Central memory CD8-positive, alpha-beta T cell (primary cell): ENCODE measurements around the gene FGD4.
A peak's percentile ranks its signal among the peaks of the same experiment; 100 is the strongest.
"Not testable (repeated sequence)": the region's sequence is repeated elsewhere in the genome, so short reads cannot be mapped to it uniquely, and the experiment has no call there.

Source experiments
- ATAC-seq: fragments of 150-1000 bp; cut with Tn5 transposase; replicated peaks from 2 replicates; pipeline ENCODE4 v1.10.0; 2022; ENCODE audit warnings: mild to moderate bottlenecking, moderate FRiP score, moderate number of reproducible peaks; ENCODE audit not compliant: poor library complexity, severe bottlenecking; ENCODE audit errors: extremely low read depth
- DNase-seq, 2 donors: peaks; one replicate each; pipeline ENCODE4 v3.0.0; 2021; ENCODE audit warnings: low spot score in 2 of 2
- H3K27ac Mint-ChIP-seq: one replicate; pipeline ENCODE4 v1.8.0; 2022; ENCODE audit warnings: low read depth, mild to moderate bottlenecking, moderate library complexity, mixed read lengths
- H3K27me3 Mint-ChIP-seq: one replicate; pipeline ENCODE4 v1.8.0; 2022; ENCODE audit warnings: mixed read lengths
- H3K36me3 Mint-ChIP-seq: one replicate; pipeline ENCODE4 v1.8.0; 2022; ENCODE audit warnings: mild to moderate bottlenecking, moderate library complexity, mixed read lengths; ENCODE audit not compliant: insufficient read depth
- H3K4me1 Mint-ChIP-seq: one replicate; pipeline ENCODE4 v1.8.0; 2022; ENCODE audit warnings: mixed read lengths
- H3K4me3 Mint-ChIP-seq: one replicate; pipeline ENCODE4 v1.8.0; 2022; ENCODE audit warnings: mild to moderate bottlenecking, moderate library complexity, mixed read lengths
- H3K9me3 Mint-ChIP-seq: one replicate; pipeline ENCODE4 v1.8.0; 2022; ENCODE audit warnings: mixed read lengths

The FGD4 gene

GRCh38 chr12:32545413-32545980, 146.1 kb downstream of the FGD4 start:
- Mint-ChIP-seq H3K4me3 (no peak overlapping the region), H3K27me3 (peaks cover 37% of the 10 kb centered on the region), H3K36me3 (no peaks in the 10 kb centered on the region), H3K4me1 (no peaks in the 10 kb centered on the region), H3K27ac (no peak overlapping the region), H3K9me3 (no peaks in the 10 kb centered on the region)
- no peak for ATAC-seq
- DNase-seq = no peak

DNA sequence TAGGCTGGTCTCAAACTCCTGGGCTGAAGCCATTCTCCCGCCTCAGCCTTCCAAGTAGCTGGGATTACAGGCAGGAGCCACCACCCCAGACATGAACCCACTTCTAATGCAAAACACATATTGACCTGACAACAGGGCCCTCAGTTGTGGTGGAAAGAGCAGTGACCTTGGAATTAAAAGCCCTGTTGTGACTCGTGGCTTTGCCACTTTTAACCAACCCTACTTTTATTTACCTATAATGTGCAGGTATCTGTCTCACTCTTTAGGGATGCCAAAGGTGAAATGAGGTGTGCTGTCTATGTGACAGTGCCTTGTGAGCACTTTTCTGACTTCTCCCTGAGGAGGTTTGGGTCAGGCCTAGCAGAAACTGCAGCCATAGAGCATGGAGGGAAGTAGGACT, 146.9 kb downstream of the FGD4 start:
- no peaks in the 10 kb centered on the region for H3K9me3 Mint-ChIP-seq
- ATAC-seq = no peak
- H3K27ac Mint-ChIP-seq = no peak overlapping the region
- no peaks in the 10 kb centered on the region for H3K36me3 Mint-ChIP-seq
- H3K27me3 Mint-ChIP-seq = peaks cover 34% of the 10 kb centered on the region
- DNase-seq = no peak
- no peaks in the 10 kb centered on the region for H3K4me1 Mint-ChIP-seq
- H3K4me3 Mint-ChIP-seq = no peak overlapping the region

- no peak for ATAC-seq
- H3K4me3 Mint-ChIP-seq = no peak overlapping the region
- H3K27ac Mint-ChIP-seq = no peak overlapping the region
- no peaks in the 10 kb centered on the region for H3K4me1 Mint-ChIP-seq
- H3K9me3 Mint-ChIP-seq = no peaks in the 10 kb centered on the region
- H3K27me3 Mint-ChIP-seq = peaks cover 24% of the 10 kb centered on the region
- DNase-seq = no peak
- H3K36me3 Mint-ChIP-seq = no peaks in the 10 kb centered on the region
Measured at GRCh38 chr12:32548691-32549281, 149.4 kb downstream of the FGD4 start.

DNA sequence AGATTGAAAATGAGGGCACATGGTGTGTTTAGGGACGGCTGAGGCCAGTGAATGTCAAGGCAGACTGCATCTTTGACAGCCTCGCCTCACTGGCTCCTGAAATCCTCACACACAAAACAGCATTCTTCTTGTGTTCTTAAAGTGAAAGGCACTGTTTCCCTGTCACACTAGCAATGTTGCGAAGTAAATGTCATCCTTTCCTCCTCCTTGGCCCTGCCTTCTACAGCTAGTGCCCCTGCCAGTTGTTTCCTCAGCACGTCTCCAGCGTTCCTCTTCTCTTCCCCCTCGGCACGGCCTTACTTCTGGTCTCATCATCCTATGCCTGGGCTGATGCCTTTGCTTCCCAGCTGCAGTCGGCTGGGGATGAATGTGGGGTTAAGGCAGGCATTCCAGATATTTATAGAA, 150.3 kb downstream of the FGD4 start:
- H3K36me3 Mint-ChIP-seq = no peaks in the 10 kb centered on the region
- H3K27me3 Mint-ChIP-seq = peaks cover 29% of the 10 kb centered on the region
- no peak overlapping the region for H3K4me3 Mint-ChIP-seq
- ATAC-seq = no peak
- H3K27ac Mint-ChIP-seq = no peak overlapping the region
- no peak for DNase-seq
- H3K9me3 Mint-ChIP-seq = no peaks in the 10 kb centered on the region
- no peaks in the 10 kb centered on the region for H3K4me1 Mint-ChIP-seq

DNA sequence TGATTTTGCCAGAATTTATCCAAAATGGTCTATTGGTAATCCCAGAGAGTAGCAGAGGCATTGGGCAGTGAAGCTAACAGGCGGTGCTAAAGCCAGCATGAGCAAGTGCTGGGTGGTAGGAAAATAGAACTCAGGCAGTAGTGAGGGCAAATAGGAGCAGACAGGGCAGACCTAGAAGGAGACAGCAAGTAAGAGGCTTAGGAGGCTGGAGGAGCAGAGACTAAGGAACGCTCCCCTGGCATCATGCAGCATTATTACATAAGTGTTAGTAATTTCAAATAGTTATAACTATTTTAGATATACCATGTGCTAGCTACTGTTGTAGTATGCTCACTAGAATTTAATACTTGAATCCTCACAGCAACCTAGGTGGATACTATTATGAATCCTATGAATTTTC, 151.7 kb downstream of the FGD4 start:
- Mint-ChIP-seq H3K4me1 (no peaks in the 10 kb centered on the region), H3K27ac (no peak overlapping the region), H3K4me3 (no peak overlapping the region), H3K9me3 (no peaks in the 10 kb centered on the region), H3K27me3 (peaks cover 35% of the 10 kb centered on the region), H3K36me3 (no peaks in the 10 kb centered on the region)
- DNase-seq (no peak), ATAC-seq (no peak)

DNA sequence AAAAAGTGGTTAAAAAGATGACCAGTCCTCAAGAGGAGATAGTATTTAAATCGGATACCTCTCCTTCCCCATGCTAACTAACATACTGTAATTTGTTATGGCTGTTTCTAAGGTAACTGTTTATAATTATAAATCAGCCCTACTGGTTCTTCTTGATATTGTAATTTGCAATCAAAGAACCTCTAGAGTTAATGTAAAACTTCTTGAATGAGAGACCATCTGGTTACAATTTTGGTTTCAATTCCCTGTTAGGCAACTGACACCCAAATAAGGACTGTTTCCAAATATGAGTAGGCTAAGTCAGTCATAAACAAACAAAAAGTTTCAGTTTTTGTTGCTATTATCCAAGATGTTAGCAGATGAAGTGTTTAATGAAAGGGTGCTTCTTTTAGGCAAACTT, 159.5 kb downstream of the FGD4 start:
- DNase-seq = no peak
- Mint-ChIP-seq H3K4me3 (no peak overlapping the region), H3K27me3 (peaks cover 18% of the 10 kb centered on the region), H3K9me3 (no peaks in the 10 kb centered on the region), H3K4me1 (no peaks in the 10 kb centered on the region), H3K36me3 (no peaks in the 10 kb centered on the region), H3K27ac (no peak overlapping the region)
- ATAC-seq = peak; percentile 19

- Mint-ChIP-seq H3K27me3 (peaks cover 16% of the 10 kb centered on the region), H3K4me3 (no peak overlapping the region), H3K27ac (no peak overlapping the region), H3K4me1 (no peaks in the 10 kb centered on the region), H3K36me3 (no peaks in the 10 kb centered on the region), H3K9me3 (no peaks in the 10 kb centered on the region)
- ATAC-seq (no peak), DNase-seq (no peak)
Measured at GRCh38 chr12:32559434-32559833, 160.1 kb downstream of the FGD4 start.

DNA sequence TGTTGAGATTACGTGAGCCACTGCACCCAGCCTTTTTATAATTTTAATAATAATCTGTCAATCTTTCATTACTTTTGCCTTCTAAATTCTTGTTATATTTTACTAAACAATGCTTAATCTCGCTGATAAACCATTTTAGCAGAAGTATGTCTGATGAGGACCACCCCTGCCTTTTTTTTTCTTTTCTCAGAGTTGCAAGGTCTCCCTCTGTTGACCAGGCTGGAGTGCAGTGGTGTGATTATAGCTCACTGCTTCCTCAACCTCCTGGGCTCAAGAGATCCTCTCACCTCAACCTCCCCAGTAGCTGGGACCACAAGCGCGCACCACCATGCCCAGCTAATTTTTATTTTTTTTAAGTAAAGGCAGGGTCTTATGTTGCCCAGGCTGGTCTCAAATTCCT, 161.2 kb downstream of the FGD4 start:
- Mint-ChIP-seq H3K27ac (no peak overlapping the region), H3K9me3 (no peaks in the 10 kb centered on the region), H3K4me3 (no peak overlapping the region), H3K36me3 (no peaks in the 10 kb centered on the region), H3K27me3 (peaks cover 10% of the 10 kb centered on the region), H3K4me1 (no peaks in the 10 kb centered on the region)
- DNase-seq = no peak
- ATAC-seq = no peak

DNA sequence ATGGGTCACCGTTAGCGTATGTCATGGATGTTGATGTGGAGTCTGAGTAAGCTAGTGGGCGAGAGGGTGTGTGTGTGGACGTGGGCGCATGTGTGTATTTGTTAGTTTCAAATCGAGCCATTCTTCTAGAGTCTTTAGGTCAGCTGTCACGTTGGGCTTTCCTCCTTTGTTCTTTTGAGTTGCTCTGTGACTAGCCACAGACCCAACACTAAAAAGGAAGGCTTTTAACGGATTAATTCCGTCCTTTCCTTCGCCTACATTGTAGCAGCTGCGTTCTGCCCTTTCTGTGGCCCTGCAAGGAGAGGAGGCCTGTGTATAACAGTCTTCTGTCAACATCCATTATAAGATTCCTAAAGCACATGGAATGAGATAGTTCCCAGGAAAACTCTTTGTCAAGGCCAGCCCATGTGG, 162.6 kb downstream of the FGD4 start:
- ATAC-seq (no peak), DNase-seq (no peak)
- no peaks in the 10 kb centered on the region for H3K4me1 Mint-ChIP-seq
- no peaks in the 10 kb centered on the region for H3K36me3 Mint-ChIP-seq
- no peak overlapping the region for H3K4me3 Mint-ChIP-seq
- no peaks in the 10 kb centered on the region for H3K27me3 Mint-ChIP-seq
- H3K27ac Mint-ChIP-seq = no peak overlapping the region
- H3K9me3 Mint-ChIP-seq = no peaks in the 10 kb centered on the region

DNA sequence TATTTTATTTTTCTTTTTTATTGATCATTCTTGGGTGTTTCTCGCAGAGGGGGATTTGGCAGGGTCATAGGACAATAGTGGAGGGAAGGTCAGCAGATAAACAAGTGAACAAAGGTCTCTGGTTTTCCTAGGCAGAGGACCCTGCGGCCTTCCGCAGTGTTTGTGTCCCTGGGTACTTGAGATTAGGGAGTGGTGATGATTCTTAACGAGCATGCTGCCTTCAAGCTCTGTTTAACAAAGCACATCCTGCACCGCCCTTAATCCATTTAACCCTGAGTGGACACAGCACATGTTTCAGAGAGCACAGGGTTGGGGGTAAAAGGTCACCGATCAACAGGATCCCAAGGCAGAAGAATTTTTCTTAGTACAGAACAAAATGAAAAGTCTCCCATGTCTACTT, 163.1 kb downstream of the FGD4 start:
- H3K27me3 Mint-ChIP-seq, H3K27ac Mint-ChIP-seq, H3K4me1 Mint-ChIP-seq, H3K36me3 Mint-ChIP-seq, H3K9me3 Mint-ChIP-seq, DNase-seq, ATAC-seq, H3K4me3 Mint-ChIP-seq: not testable (repeated sequence)

DNA sequence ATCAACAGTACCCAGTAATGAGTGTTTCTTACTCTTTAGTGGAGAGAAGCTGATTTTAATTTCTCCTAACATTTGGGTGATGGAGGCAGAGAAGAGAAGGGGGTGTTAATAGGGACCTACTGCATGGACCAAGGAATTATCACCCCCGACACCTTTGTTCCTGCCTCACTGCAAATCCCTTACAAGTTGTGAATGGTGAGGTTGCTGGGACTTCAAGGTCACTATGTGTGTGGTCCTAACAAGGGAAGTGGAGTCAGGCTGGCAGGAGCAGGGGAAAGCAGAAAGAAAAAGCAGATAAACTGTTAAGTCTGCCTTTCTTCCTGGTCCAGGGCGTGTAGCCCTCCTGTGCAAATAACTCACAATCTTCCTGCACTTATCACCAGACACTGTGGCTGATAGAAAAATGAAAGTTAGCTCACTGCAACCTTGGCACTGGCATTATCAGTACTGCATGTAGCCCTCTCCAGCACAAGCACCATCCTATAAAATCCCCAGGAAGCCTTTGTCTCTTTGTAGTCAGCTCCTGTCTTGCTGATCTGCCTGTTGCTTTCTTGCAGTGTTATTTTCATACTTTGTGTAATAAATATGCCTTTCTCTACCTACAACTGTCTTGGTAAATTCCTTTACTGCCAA, 167.4 kb downstream of the FGD4 start:
- H3K27ac Mint-ChIP-seq = no peak overlapping the region
- H3K4me1 Mint-ChIP-seq = no peaks in the 10 kb centered on the region
- no peaks in the 10 kb centered on the region for H3K36me3 Mint-ChIP-seq
- no peaks in the 10 kb centered on the region for H3K27me3 Mint-ChIP-seq
- DNase-seq = no peak
- ATAC-seq = no peak
- no peaks in the 10 kb centered on the region for H3K9me3 Mint-ChIP-seq
- no peak overlapping the region for H3K4me3 Mint-ChIP-seq

DNA sequence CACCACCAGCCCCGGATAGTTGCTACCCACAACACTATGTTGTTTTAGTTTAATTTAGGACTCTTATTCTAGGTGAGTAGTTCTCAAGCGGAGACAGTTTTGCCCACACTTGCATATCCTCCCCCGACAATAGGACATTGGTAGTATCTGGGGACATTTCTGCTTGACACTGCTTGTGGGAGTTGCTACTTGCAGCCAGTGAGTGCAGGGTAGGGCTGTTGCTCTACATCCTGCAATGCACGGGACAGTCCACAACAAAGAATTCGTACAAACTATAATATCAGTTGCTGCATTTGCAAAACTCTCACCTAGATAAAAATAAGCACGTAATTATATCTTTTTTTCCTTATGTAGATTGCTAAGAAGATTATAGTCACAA, 167.9 kb downstream of the FGD4 start:
- no peak overlapping the region for H3K27ac Mint-ChIP-seq
- ATAC-seq = no peak
- no peaks in the 10 kb centered on the region for H3K4me1 Mint-ChIP-seq
- H3K27me3 Mint-ChIP-seq = no peaks in the 10 kb centered on the region
- no peak overlapping the region for H3K4me3 Mint-ChIP-seq
- no peak for DNase-seq
- no peaks in the 10 kb centered on the region for H3K9me3 Mint-ChIP-seq
- H3K36me3 Mint-ChIP-seq = no peaks in the 10 kb centered on the region

DNA sequence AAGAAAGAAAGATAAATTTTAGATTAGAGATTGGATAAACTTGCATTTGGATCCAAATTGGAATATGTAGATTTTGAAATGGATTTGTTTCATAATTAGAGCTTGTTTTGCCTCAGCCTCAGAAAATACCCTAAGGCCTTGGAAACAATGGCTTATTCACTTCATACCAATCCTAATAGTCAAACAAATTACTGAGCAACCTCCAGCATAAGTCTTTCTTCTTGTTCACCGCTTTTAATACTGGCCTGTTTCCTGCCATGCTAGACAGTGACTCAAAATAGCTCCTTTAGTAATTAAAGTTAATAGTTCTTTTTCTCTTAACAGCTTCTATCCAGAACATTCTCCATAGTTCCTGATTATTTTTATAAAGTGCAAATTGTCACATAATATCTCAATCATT, 168.9 kb downstream of the FGD4 start:
- ATAC-seq (no peak), DNase-seq (no peak)
- Mint-ChIP-seq H3K9me3 (no peaks in the 10 kb centered on the region), H3K4me1 (no peaks in the 10 kb centered on the region), H3K36me3 (no peaks in the 10 kb centered on the region), H3K4me3 (no peak overlapping the region), H3K27ac (no peak overlapping the region), H3K27me3 (no peaks in the 10 kb centered on the region)
